B cell (primary cell): ENCODE measurements around the gene GJB2. TPM values are rescaled to one million over a fixed set of nuclear protein-coding genes. Genes with fewer than 3 reads are reported as not detected.

Source experiments
- ATAC-seq: fragments of 200-7000 bp; cut with Tn5 transposase; one replicate; pipeline ENCODE4 v1.10.0; 2021; ENCODE audit warnings: low read depth, mild to moderate bottlenecking, moderate number of reproducible peaks, moderate library complexity
- CTCF ChIA-PET: fragments of 350-600 bp; sonication (Branson Sonifier 250); formaldehyde crosslinking; loops from one replicate; lab custom pipeline; 2021; ENCODE audit warnings: antibody characterized with exemption, inconsistent platforms; lab: Charles Lee
- POLR2A ChIA-PET: fragments of 350-600 bp; sonication (Branson Sonifier 250); formaldehyde crosslinking; loops from one replicate; lab custom pipeline; 2021; ENCODE audit warnings: antibody characterized with exemption; lab: Charles Lee
- DNase-seq: peaks from one replicate; pipeline ENCODE4 v3.0.0; 2013
- H2AFZ ChIP-seq: 2 replicates; pipeline ENCODE4 v1.6.1; 2012; ENCODE audit warnings: mild to moderate bottlenecking, low read depth, low read length; ENCODE audit not compliant: insufficient read depth, poor library complexity, severe bottlenecking
- H3K27ac ChIP-seq, 2 donors: 1 replicate in 1 of 2; 2 replicates in 1 of 2; pipeline ENCODE4 v1.5.1; 2012 to 2013; ENCODE audit warnings: low read length in 2 of 2, mild to moderate bottlenecking in 2 of 2, moderate library complexity in 1 of 2
- H3K27me3 ChIP-seq, 4 experiments: fragments of 200-600 bp in 1 of 4; sonication (generic) in 1 of 4; replicated peaks in 1 of 4; 1 replicate in 2 of 4; 2 replicates in 2 of 4; pipeline versions ENCODE4 v1.6.1 to v1.7.0; 2013 to 2016; ENCODE audit warnings: low read length in 3 of 4, mild to moderate bottlenecking in 2 of 4, mixed read lengths in 1 of 4, moderate library complexity in 1 of 4; ENCODE audit not compliant: insufficient read depth in 4 of 4, control insufficient read depth in 3 of 4; ENCODE audit errors: control extremely low read depth in 1 of 4
- H3K36me3 ChIP-seq, 2 experiments: replicated peaks in 1 of 2; 1 replicate in 1 of 2; 2 replicates in 1 of 2; pipeline versions ENCODE4 v1.6.1 to v1.7.1; 2013; ENCODE audit warnings: low read length in 1 of 2; ENCODE audit not compliant: insufficient read depth in 2 of 2, control insufficient read depth in 1 of 2; ENCODE audit errors: control extremely low read depth in 1 of 2, extremely low read depth in 1 of 2
- H3K4me1 ChIP-seq, 2 donors: fragments of 200-600 bp in 1 of 2; sonication (generic) in 1 of 2; 1 replicate in 1 of 2; 2 replicates in 1 of 2; pipeline versions ENCODE4 v1.5.1 to v1.6.1; 2013 to 2017; ENCODE audit warnings: low read length in 2 of 2; ENCODE audit not compliant: control insufficient read depth in 2 of 2, insufficient read depth in 2 of 2
- H3K4me2 ChIP-seq: replicated peaks from 2 replicates; pipeline ENCODE3; 2012; ENCODE audit warnings: mild to moderate bottlenecking, low read depth, low read length; ENCODE audit not compliant: poor library complexity, severe bottlenecking
- H3K4me3 ChIP-seq, 5 experiments: fragments of 200-600 bp in 1 of 5; sonication (generic) in 1 of 5; 1 replicate in 3 of 5; 2 replicates in 2 of 5; pipeline versions ENCODE4 v1.5.1 to v1.7.0; 2011 to 2016; ENCODE audit warnings: low read length in 4 of 5, mild to moderate bottlenecking in 4 of 5, low read depth in 2 of 5, control low read depth in 1 of 5, moderate library complexity in 1 of 5; ENCODE audit not compliant: insufficient read depth in 1 of 5; ENCODE audit errors: control extremely low read depth in 1 of 5, extremely low read depth in 1 of 5
- H3K79me2 ChIP-seq: fragments of 200-600 bp; sonication (generic); one replicate; pipeline ENCODE4 v1.6.0; 2016; ENCODE audit warnings: low read length; ENCODE audit not compliant: control insufficient read depth, insufficient read depth
- H3K9ac ChIP-seq: fragments of 200-600 bp; sonication (generic); 2 replicates; pipeline ENCODE4 v1.6.1; 2017; ENCODE audit warnings: mild to moderate bottlenecking, low read length, moderate library complexity
- H3K9me3 ChIP-seq, 3 donors: one replicate each; pipeline versions ENCODE4 v1.6.1 to v1.7.1; 2013; ENCODE audit warnings: low read length in 2 of 3; ENCODE audit not compliant: control insufficient read depth in 2 of 3, insufficient read depth in 1 of 3; ENCODE audit errors: control extremely low read depth in 1 of 3
- H4K20me1 ChIP-seq: 2 replicates; pipeline ENCODE4 v1.6.0; 2012; ENCODE audit warnings: mild to moderate bottlenecking, low read length; ENCODE audit not compliant: insufficient read depth, control insufficient read depth, poor library complexity, severe bottlenecking
- H3K27ac Mint-ChIP-seq: one replicate; pipeline ENCODE4 v1.8.0; 2021; ENCODE audit warnings: mixed read lengths
- H3K27me3 Mint-ChIP-seq: one replicate; pipeline ENCODE4 v1.8.0; 2021; ENCODE audit warnings: mixed read lengths
- H3K4me1 Mint-ChIP-seq: one replicate; pipeline ENCODE4 v1.8.0; 2021; ENCODE audit warnings: mixed read lengths
- H3K4me3 Mint-ChIP-seq: one replicate; pipeline ENCODE4 v1.8.0; 2021; ENCODE audit warnings: mixed read lengths
- H3K9me3 Mint-ChIP-seq: one replicate; pipeline ENCODE4 v1.8.0; 2022; ENCODE audit warnings: mixed read lengths; ENCODE audit not compliant: insufficient read depth
- EZH2 ChIP-seq: IDR thresholded peaks from 2 replicates; pipeline ENCODE4 v1.6.1; 2012; ENCODE audit warnings: borderline replicate concordance, low read depth, mild to moderate bottlenecking, moderate library complexity, low read length; ENCODE audit not compliant: insufficient read depth, poor library complexity, severe bottlenecking
- WGBS: methylation state at CpG from one replicate; pipeline ENCODE4 v1.1.5; 2013; ENCODE audit warnings: missing lambda C conversion rate; ENCODE audit not compliant: insufficient coverage; 5-methylcytosine and 5-hydroxymethylcytosine counted together
- intact Hi-C: fragments of 100-400 bp; cut with micrococcal nuclease; formaldehyde crosslinking; loops from one replicate; pipeline ENCODE4 v1.10.0; 2022
- polyA plus RNA-seq: library from polyadenylated mRNA; depleted of rRNA; stranded (reverse); fragments of >200 nt; gene quantifications from 2 replicates; pipeline ENCODE4 v1.2.3, GENCODE V29; 2012
- total RNA-seq, 2 donors: library from RNA; stranded (reverse); fragments of 120-200 nt in 1 of 2; gene quantifications; 1 replicate in 1 of 2; 2 replicates in 1 of 2; pipeline versions ENCODE4 v1.2.3 to v1.2.4, GENCODE V29; 2013 to 2022
- TF ChIP-seq, protein P1 (sequence below): fragments of 200-600 bp; IDR thresholded peaks from one replicate; pipeline ENCODE4 v1.8.0; 2022; ENCODE audit warnings: antibody characterized with exemption, mild to moderate bottlenecking

Gene GJB2
- total and polyA plus RNA-seq, 2 donors (not counting 1 experiment from before 2014, with no cell fraction given): not detected

- TF ChIP-seq EZH2: no peak
- TF ChIP-seq, protein P1, sequence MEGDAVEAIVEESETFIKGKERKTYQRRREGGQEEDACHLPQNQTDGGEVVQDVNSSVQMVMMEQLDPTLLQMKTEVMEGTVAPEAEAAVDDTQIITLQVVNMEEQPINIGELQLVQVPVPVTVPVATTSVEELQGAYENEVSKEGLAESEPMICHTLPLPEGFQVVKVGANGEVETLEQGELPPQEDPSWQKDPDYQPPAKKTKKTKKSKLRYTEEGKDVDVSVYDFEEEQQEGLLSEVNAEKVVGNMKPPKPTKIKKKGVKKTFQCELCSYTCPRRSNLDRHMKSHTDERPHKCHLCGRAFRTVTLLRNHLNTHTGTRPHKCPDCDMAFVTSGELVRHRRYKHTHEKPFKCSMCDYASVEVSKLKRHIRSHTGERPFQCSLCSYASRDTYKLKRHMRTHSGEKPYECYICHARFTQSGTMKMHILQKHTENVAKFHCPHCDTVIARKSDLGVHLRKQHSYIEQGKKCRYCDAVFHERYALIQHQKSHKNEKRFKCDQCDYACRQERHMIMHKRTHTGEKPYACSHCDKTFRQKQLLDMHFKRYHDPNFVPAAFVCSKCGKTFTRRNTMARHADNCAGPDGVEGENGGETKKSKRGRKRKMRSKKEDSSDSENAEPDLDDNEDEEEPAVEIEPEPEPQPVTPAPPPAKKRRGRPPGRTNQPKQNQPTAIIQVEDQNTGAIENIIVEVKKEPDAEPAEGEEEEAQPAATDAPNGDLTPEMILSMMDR: no peak
- Histone ChIP-seq H3K36me3 (no peaks in the 10 kb centered on the region), H3K4me1 (peaks cover 17 to 22% of the 10 kb centered on the region in 2 donors), H2AFZ (no peak overlapping the region), H3K9ac (no peak overlapping the region), H4K20me1 (no peaks in the 10 kb centered on the region), H3K79me2 (no peaks in the 10 kb centered on the region), H3K27ac (no peak overlapping the region), H3K9me3 (peaks cover 0 to 3% (median 0%) of the 10 kb centered on the region in 3 donors), H3K27me3 (peaks cover 0 to 23% (median 12%) of the 10 kb centered on the region in 4 experiments), H3K4me3 (no peak overlapping the region), H3K4me2 (no peak overlapping the region)
- peaks cover 41% of the 10 kb centered on the region for H3K27me3 Mint-ChIP-seq
- no peak overlapping the region for H3K27ac Mint-ChIP-seq
- POLR2A ChIA-PET: no interaction called here
- H3K9me3 Mint-ChIP-seq: no peaks in the 10 kb centered on the region
- WGBS: 81% methylated on average over 20 of the region's 28 CpGs
- intact Hi-C loops: no loop called here
- H3K4me3 Mint-ChIP-seq: no peak overlapping the region
- peak; percentile 32 for DNase-seq
- no peak for ATAC-seq
- CTCF ChIA-PET: interaction anchor here (4.8 kb wide), 1 partner anchor 8 kb away, joined by 40 read pairs; no protein-coding TSS in a partner anchor
- peaks cover 13% of the 10 kb centered on the region for H3K4me1 Mint-ChIP-seq
Observed at GRCh38 chr13:20188667-20189553, 3.8 kb downstream of the GJB2 start.

- CTCF ChIA-PET: interaction anchor here (4.8 kb wide), 1 partner anchor 10 kb away, joined by 40 read pairs; no protein-coding TSS in a partner anchor
- POLR2A ChIA-PET: no interaction called here
- H3K4me1 Mint-ChIP-seq: peaks cover under 1% of the 10 kb centered on the region
Observed at GRCh38 chr13:20186771-20187170, 6.0 kb downstream of the GJB2 start.

More at GRCh38 chr13:20186771-20187170, 6.0 kb downstream of the GJB2 start:
- no peak for TF ChIP-seq EZH2
- TF ChIP-seq, protein P1: no peak
- intact Hi-C loops: no loop called here
- H3K27ac ChIP-seq: no peak overlapping the region
- H3K27me3 ChIP-seq: peaks cover 0 to 8% (median 3%) of the 10 kb centered on the region in 4 experiments
- WGBS: 73% methylated on average over 5 of the region's 6 CpGs
- no peaks in the 10 kb centered on the region for H3K79me2 ChIP-seq
- no peak for DNase-seq
- H3K27me3 Mint-ChIP-seq: peaks cover 39% of the 10 kb centered on the region
- no peak for ATAC-seq
- H3K4me1 ChIP-seq: peaks cover 3 to 4% of the 10 kb centered on the region in 2 donors
- no peak overlapping the region for H3K4me3 Mint-ChIP-seq
- no peaks in the 10 kb centered on the region for H3K9me3 Mint-ChIP-seq
- H3K4me3 ChIP-seq: no peak overlapping the region
- H3K4me2 ChIP-seq: no peak overlapping the region
- H3K9me3 ChIP-seq: peaks cover 0 to 3% (median 0%) of the 10 kb centered on the region in 3 donors
- H3K36me3 ChIP-seq: no peaks in the 10 kb centered on the region
- no peak overlapping the region for H3K27ac Mint-ChIP-seq
- no peak overlapping the region for H3K9ac ChIP-seq
- no peak overlapping the region for H2AFZ ChIP-seq
- H4K20me1 ChIP-seq: no peaks in the 10 kb centered on the region
